H1 (cell line): ENCODE results near the gene WEE2. TPM values are rescaled to one million over a fixed set of nuclear protein-coding genes. Genes with fewer than 3 reads are reported as not detected.

ENCODE experiments used
- HDAC2 ChIP-seq, 2 experiments: fragments of 300-600 bp in 1 of 2; sonication (generic) in 1 of 2; IDR thresholded peaks; 2 replicates each; pipeline ENCODE4 v1.6.1; 2011 to 2012; ENCODE audit warnings: low read depth in 2 of 2, low read length in 2 of 2, mild to moderate bottlenecking in 2 of 2, moderate library complexity in 2 of 2, borderline replicate concordance in 1 of 2, inconsistent platforms in 1 of 2
- RBBP5 ChIP-seq: IDR thresholded peaks from 2 replicates; pipeline ENCODE4 v1.7.1; 2012; ENCODE audit warnings: low read depth, mild to moderate bottlenecking, inconsistent platforms, low read length, moderate library complexity, borderline replicate concordance
- SP2 ChIP-seq: IDR thresholded peaks from 2 replicates; pipeline ENCODE4 v1.6.1; 2012; ENCODE audit warnings: mild to moderate bottlenecking, low read length, inconsistent platforms
- polyA plus RNA-seq, 7 experiments: library from polyadenylated mRNA; depleted of rRNA in 3 of 7; stranded (reverse) in 5 of 7; unstranded in 2 of 7; fragments of >200 nt in 5 of 7; fragments of 200-250 nt in 2 of 7; gene quantifications; 1 replicate in 5 of 7; 2 replicates in 1 of 7; 4 replicates in 1 of 7; pipeline versions ENCODE4 v1.2.1 to v1.2.3, GENCODE V29; 2011 to 2013; ENCODE audit warnings: missing spikeins in 2 of 7, mixed read lengths in 2 of 7
- total RNA-seq: library from RNA; stranded (reverse); fragmentation: NEBNext Ultra II Directional; extraction: Animal tissue kit (Norgen Biotek cat#: 25700); gene quantifications from 2 replicates; pipeline ENCODE4 v1.2.1, GENCODE V29; 2021

The WEE2 gene
- total and polyA plus RNA-seq, 2 of the 8 experiments (the other 6 are each of a cell fraction or from before 2014, with no cell fraction given) = 0.02 TPM; not detected in 1

- TF ChIP-seq HDAC2 (IDR thresholded peaks at IDR 0.05; ENCODE audit: borderline replicate concordance in 1 of 2, low read depth in 2 of 2, low read length in 2 of 2) (no peak), SP2 (no peak), RBBP5 (no peak)
Observed at GRCh38 chr7:141715794-141716689, 7.9 kb downstream of the WEE2 start (continued).
